Measurements from ENCODE around the gene MRPL46. TPM values are rescaled to one million over a fixed set of nuclear protein-coding genes. Genes with fewer than 3 reads are reported as not detected.

MRPL46 gene
- total and polyA plus RNA-seq, 2 of the 13 experiments (the other 11 are each of a cell fraction or from before 2014, with no cell fraction given) = 62.9 to 79.2 TPM

GRCh38 chr15:88479169-88479568, 12.0 kb upstream of the MRPL46 start:
- H3K9ac ChIP-seq (ENCODE audit: insufficient read depth, low read depth, low read length) = no peak overlapping the region
- no peaks in the 10 kb centered on the region for H3K4me1 ChIP-seq (ENCODE audit: insufficient read depth, low read length)
- no peaks in the 10 kb centered on the region for H3K9me3 ChIP-seq (ENCODE audit: low read length)
- WGBS (ENCODE audit: low lambda C conversion rate) = 83% methylated on average over 2 of the region's 3 CpGs
- ChIA-PET CTCF (ENCODE audit: low intra/inter-chr PET ratio, low total read pairs) (no interaction called here), POLR2A (interaction anchor here (4.1 kb wide), 1 partner anchor 12 kb away, joined by 16 read pairs; the partner anchor contains the start of genes MRPL46 and MRPS11)
- FAIRE-seq (no peak), ATAC-seq (peak; percentile 52), DNase-seq (ENCODE audit: low spot score) (no peak)
- TF ChIP-seq ZSCAN25 (CRISPR knock-in tag; IDR thresholded peaks at IDR 0.05) = no peak
- no peak for TF ChIP-seq NCOR1 (IDR thresholded peaks at IDR 0.05; ENCODE audit: borderline replicate concordance, low read length)
- TF ChIP-seq ZNF768 (CRISPR knock-in tag; IDR thresholded peaks at IDR 0.05) = no peak
- no peak for TF ChIP-seq ZKSCAN1 (IDR thresholded peaks at IDR 0.05; ENCODE audit: low read length)
- no peak for TF ChIP-seq ZNF780A (CRISPR knock-in tag; IDR thresholded peaks at IDR 0.05)
- no peak for TF ChIP-seq ZNF615 (CRISPR knock-in tag; IDR thresholded peaks at IDR 0.05; ENCODE audit: borderline replicate concordance)
- TF ChIP-seq MEIS1 (CRISPR knock-in tag; IDR thresholded peaks at IDR 0.05; ENCODE audit: borderline replicate concordance) = no peak
- no peak for TF ChIP-seq ZNF841 (CRISPR knock-in tag; IDR thresholded peaks at IDR 0.05; ENCODE audit: borderline replicate concordance)
- TF ChIP-seq, protein P1, sequence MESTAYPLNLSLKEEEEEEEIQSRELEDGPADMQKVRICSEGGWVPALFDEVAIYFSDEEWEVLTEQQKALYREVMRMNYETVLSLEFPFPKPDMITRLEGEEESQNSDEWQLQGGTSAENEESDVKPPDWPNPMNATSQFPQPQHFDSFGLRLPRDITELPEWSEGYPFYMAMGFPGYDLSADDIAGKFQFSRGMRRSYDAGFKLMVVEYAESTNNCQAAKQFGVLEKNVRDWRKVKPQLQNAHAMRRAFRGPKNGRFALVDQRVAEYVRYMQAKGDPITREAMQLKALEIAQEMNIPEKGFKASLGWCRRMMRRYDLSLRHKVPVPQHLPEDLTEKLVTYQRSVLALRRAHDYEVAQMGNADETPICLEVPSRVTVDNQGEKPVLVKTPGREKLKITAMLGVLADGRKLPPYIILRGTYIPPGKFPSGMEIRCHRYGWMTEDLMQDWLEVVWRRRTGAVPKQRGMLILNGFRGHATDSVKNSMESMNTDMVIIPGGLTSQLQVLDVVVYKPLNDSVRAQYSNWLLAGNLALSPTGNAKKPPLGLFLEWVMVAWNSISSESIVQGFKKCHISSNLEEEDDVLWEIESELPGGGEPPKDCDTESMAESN (CRISPR knock-in tag; conservative IDR thresholded peaks at IDR 0.05) = no peak
- TF ChIP-seq HMGA1 (CRISPR knock-in tag; conservative IDR thresholded peaks at IDR 0.05) = no peak
- TF ChIP-seq NFKBIZ (CRISPR knock-in tag; IDR thresholded peaks at IDR 0.05) = no peak
- no peak for TF ChIP-seq ZBTB1 (CRISPR knock-in tag; IDR thresholded peaks at IDR 0.05; ENCODE audit: borderline replicate concordance)
- no peak for TF ChIP-seq ZFP36L2 (CRISPR knock-in tag; IDR thresholded peaks at IDR 0.05)
- no peak for TF ChIP-seq GLMP (CRISPR knock-in tag; IDR thresholded peaks at IDR 0.05; ENCODE audit: borderline replicate concordance)
- in situ Hi-C loops (cut with HindIII; ENCODE audit: extremely low pct_ligation_motif_present, low pct_unique_long_range_greater_than_20kb) (loop anchor here (10.0 kb wide), 1 partner anchor 356 kb away; no protein-coding TSS in a partner anchor), intact Hi-C loops (cut with micrococcal nuclease; ENCODE audit: unreplicated experiment) (no loop called here)
- H3K4me2 ChIP-seq (ENCODE audit: low read depth, low read length) = no peak overlapping the region
- H2AFZ ChIP-seq (ENCODE audit: low read length) = no peak overlapping the region
- no peak overlapping the region for H3K4me3 ChIP-seq (replicated peaks in 1 of 3; ENCODE audit: insufficient read depth in 1 of 3, low read depth in 2 of 3, low read length in 3 of 3)
- no peaks in the 10 kb centered on the region for H4K20me1 ChIP-seq (ENCODE audit: insufficient read depth, low read length)
- no peaks in the 10 kb centered on the region for H3K27me3 ChIP-seq (ENCODE audit: control insufficient read depth in 1 of 2, insufficient read depth in 2 of 2, low read length in 2 of 2)
- H3K27ac ChIP-seq (ENCODE audit: extremely low read length, insufficient read depth, low read length) = no peak overlapping the region
- H3K79me2 ChIP-seq (ENCODE audit: insufficient read depth, low read length) = no peaks in the 10 kb centered on the region
- peaks cover 4 to 24% of the 10 kb centered on the region in 2 experiments; a peak in 4 of 5 replicates for H3K36me3 ChIP-seq (replicated peaks in 1 of 2; ENCODE audit: control insufficient read depth in 1 of 2, insufficient read depth in 2 of 2, low read length in 2 of 2)
- BruUV-seq (replicated peaks) = no TSS peak
